Activated effector memory CD4-positive, alpha-beta T cell treated with anti-CD3 and anti-CD28 coated beads, Interleukin-2, amount 50 U/mL, for 16 hours (primary cell): ENCODE data around the gene SLC13A5.
A peak's percentile ranks its signal among the peaks of the same experiment; 100 is the strongest.
"Not testable (repeated sequence)": the region's sequence is repeated elsewhere in the genome, so short reads cannot be mapped to it uniquely, and the experiment has no call there.

ENCODE experiments used
- DNase-seq: peaks from one replicate; pipeline ENCODE4 v3.0.0-alpha.2; 2020

SLC13A5 gene

DNA sequence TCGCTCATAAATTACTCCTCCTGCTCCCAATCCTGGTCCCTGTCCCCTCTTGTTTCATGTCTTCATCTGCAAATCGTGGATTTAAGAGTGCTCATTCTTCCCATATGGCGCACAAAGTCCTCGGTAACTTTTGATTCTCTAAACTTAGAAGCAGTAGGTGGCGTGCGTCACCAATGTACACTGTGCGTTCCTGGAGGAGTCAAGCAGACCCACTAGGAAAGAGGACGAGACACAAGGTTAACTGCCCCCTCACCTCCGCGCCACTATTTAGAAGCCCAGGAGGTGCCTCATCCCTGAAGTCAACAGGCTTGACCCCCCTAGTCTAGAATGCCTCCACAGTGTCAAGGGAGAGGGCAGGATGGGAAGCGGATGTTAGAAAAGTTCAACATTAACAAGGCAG is 2.9 kb downstream of the SLC13A5 start:
- DNase-seq = no peak

DNA sequence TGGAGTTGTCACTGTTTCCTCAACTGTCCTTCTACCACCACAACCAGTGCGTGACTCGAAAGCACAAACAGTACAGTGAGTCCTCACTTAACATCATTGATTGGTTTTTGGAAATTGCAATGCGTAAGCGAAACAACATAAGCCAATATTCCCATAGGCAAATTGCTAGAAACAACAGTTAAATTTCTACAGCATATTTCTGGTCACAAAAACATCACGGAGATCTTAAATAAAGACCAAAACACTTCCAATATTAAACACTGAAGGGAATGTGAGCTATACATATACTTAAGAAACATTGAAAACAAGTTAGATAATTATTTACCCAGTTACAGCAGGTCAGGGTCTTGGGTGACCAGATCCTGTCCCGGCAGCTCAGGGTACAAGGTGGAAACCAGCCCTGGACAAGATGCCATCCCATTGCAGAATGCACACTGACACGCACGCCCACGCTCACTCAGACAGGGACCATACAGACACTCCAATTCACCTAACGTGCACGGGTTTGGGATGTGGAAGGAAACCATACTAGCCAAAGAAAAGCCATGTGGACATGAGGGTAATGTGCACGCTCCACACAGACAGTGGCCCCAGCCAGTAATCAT is 4.7 kb downstream of the SLC13A5 start:
- DNase-seq = no peak

GRCh38 chr17:6706996-6707395 is 6.2 kb downstream of the SLC13A5 start:
- DNase-seq = no peak

DNA sequence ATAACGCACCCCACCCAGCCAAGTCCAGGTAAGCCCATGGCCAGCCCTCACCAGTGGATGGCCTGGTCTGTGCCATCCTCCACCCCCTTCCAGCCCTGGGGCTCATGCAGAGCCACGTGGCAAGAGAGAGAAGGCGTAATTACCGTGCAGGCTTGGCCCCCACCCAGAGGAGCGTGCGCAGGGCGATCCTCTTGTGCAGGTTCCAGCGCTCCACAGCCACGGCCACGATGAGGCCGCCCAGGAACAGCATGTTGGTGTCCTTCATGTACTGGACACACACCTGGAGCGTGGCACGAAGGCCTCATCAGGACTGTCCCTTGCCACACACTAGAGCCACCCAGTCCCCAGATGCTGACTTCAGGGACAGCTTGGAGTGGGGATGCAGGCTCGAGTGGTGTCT is 6.7 kb downstream of the SLC13A5 start:
- DNase-seq = no peak

DNA sequence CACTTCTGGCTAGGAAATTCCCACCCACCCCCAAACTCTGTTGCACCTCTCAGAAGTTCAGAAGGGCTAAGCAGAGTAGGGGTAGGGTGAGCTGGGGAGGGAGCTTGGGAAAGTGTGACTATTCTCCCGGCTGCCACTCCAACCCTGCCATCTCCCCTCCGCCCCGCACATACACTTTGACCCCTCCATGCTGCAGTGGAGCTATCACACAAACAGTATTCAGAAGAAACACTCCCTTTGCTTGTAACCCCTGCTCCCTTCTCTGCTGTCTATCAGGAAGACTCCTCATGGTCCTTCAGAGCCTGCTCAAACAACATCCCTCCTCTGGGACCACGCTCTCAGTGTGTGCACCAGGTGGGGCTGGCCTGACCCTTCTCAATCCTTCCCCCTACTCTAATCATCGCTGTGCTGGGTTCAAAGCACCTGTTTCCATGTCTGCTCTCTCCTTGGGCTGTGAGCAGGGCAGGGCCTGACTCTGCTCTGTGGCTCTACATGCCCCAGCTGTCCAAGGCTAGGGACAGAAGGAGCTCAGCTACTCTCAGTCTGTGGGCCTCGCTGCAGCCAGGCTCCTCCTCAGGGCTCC is 8.6 kb downstream of the SLC13A5 start:
- DNase-seq = no peak

DNA sequence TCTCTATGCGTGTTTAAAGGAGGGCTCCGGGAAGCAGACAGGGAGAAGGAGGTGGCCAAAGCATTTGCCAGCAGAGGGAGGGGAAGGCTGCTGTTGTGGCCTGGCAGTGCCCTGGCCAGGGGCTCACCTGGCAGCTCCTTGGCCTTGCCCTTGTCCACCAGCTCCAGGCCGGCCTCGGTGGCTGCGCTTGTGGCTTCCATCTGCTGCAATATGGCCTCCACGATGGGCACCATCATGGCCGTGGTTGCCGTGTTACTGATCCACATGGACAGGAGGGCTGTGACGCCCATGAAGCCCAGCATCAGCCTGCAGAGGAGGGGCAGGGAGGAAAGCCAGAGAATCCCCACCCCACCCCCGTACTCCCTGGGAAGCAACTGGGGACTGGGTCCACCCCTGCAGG is 9.4 kb downstream of the SLC13A5 start:
- no peak for DNase-seq

DNA sequence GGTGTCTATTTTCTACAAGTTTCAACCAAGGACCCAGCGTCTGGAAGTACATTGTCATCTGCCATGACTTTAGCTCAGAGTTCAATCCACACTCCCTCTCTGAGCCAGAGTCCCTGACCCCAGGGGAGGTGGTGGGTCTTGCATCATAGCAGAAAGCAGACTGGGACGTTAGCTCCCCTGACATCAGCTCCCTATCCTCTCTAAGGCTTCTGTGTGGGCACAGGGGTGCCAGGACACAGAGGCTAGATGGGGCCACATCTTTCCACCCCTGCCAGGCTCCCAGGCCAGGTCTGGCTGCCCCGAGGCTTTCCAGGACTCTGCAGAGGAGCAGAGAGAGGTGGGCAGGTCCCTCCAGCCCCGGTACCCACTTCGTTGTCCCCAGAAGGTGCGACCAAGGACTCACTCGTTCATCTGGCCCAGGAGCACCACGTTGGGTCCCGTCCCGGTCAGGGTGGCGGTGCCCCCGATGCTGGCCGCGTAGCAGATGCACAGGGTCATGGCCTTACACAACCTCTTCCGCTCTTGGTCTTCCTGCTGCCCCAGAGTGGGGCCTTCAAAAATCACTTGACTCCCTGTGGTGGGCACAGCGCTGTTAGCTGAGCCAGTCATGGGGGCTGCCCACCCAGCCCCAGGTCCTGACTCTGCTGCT is 10.5 kb downstream of the SLC13A5 start:
- DNase-seq = no peak

GRCh38 chr17:6701719-6702118 is 11.4 kb downstream of the SLC13A5 start:
- peak; percentile 70 for DNase-seq

GRCh38 chr17:6700948-6701307 is 12.2 kb downstream of the SLC13A5 start:
- no peak for DNase-seq

- DNase-seq = no peak
Observed at GRCh38 chr17:6699997-6700947, 12.9 kb downstream of the SLC13A5 start.

- DNase-seq = no peak
Observed at GRCh38 chr17:6698004-6698403, 15.2 kb downstream of the SLC13A5 start.

- DNase-seq = no peak
Observed at GRCh38 chr17:6696906-6697305, 16.3 kb downstream of the SLC13A5 start.

- DNase-seq = no peak
Observed at GRCh38 chr17:6695565-6695964, 17.6 kb downstream of the SLC13A5 start.

GRCh38 chr17:6695051-6695450 is 18.1 kb downstream of the SLC13A5 start:
- DNase-seq = no peak

DNA sequence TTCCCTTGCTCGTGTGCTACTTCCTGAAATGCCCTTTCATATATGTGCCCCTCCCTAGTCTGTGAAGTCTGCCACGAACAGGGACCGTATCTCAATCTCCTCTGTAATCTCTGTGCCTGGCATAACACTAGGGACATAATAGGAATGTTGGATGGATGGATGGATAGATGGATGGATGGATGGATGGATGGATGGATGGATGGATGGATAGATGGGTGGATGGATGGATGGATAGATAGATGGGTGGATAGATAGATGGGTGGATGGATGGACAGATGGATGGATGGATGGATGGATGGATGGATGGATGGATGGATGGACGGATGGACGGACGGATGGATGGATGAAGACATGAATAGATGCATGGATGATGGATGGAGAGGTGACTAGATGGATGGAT is 21.2 kb downstream of the SLC13A5 start:
- DNase-seq = not testable (repeated sequence)

DNA sequence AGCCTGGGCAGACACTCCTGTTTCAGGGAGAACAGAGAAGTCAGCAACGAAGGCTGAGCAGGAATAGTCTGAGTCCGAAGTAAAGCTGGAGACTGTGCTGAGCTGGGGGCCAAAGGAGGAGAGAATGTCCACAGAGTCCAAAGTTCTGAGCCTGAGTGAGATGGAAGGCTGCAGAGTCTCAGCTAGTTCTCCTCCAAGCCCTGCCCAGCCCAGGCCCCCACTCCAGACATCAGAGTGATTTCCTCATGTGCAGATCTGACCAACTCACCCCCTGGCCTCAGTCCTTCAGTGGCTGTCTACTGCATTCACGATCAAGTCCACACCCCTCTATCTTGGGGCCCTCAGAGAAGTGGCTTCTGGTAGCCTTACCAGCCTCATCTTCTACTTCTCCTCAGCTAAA is 21.6 kb downstream of the SLC13A5 start:
- no peak for DNase-seq

- no peak for DNase-seq
Observed at GRCh38 chr17:6690641-6691040, 22.5 kb downstream of the SLC13A5 start.

GRCh38 chr17:6688944-6689343 is 24.2 kb downstream of the SLC13A5 start:
- DNase-seq = no peak

DNA sequence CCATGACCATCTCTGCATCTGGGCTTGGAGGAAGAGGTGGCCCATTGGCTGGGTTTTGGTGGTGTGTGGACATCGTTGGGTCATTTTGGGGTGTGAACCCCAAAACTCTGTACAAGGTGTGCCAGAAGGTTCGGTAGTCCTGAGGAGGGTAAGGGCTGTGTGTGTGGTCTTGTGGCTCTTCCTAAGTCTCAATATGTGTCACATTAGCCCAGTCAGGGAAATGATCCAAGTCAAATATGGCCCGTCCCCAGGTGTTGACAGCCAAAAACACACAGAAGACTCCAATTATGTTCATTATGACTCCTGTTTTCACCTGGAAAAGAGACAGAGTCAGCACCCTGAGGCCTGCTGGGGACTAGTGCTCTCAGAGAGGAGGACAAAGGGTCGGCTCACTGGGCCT is 27.1 kb downstream of the SLC13A5 start:
- DNase-seq = no peak

GRCh38 chr17:6684881-6685767 is 28.0 kb downstream of the SLC13A5 start:
- DNase-seq = no peak

DNA sequence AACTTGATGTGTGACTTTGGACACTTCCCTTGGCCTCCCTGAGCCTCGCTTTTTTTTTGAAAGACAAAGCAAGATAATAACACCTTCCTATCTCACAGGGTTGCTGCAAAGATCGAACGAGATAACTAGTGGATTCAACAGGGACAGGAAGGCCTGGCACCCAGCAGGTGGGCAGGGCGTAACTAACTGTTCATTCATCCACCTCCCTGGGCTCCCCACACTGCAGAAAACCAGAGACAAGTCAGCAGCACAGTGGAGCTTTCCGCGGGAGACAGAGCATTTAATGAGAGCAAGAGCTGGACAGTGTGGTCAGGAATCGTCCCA is 28.7 kb downstream of the SLC13A5 start:
- no peak for DNase-seq

GRCh38 chr17:6683730-6684459 is 29.3 kb downstream of the SLC13A5 start:
- no peak for DNase-seq
